HepG2 (cell line): Measurements from ENCODE around the gene NAGK. TPM values are rescaled to one million over a fixed set of nuclear protein-coding genes. Genes with fewer than 3 reads are reported as not detected.

Experiments used
- AHR ChIP-seq: IDR thresholded peaks from 2 replicates; pipeline ENCODE4 v1.6.1; 2018; ENCODE audit warnings: missing genetic modification reagents, missing compliant biosample characterization
- LCORL ChIP-seq, 2 experiments: fragments of 450-650 bp in 1 of 2; sonication (generic) in 1 of 2; formaldehyde crosslinking in 1 of 2; IDR thresholded peaks; 2 replicates each; pipeline versions ENCODE4 v1.5.0 to v1.6.1; 2017 to 2020; ENCODE audit warnings: antibody characterized with exemption in 1 of 2, missing genetic modification reagents in 1 of 2
- PHB2 ChIP-seq: fragments of 450-650 bp; IDR thresholded peaks from 2 replicates; pipeline ENCODE4 v1.6.1; 2018; ENCODE audit not compliant: partially characterized antibody
- SOX6 ChIP-seq, 2 experiments: fragments of 450-650 bp in 1 of 2; sonication (generic) in 1 of 2; formaldehyde crosslinking in 1 of 2; IDR thresholded peaks; 2 replicates each; pipeline versions ENCODE4 v1.4.0 to v1.6.1; 2017 to 2020; ENCODE audit warnings: antibody characterized with exemption in 1 of 2, mild to moderate bottlenecking in 1 of 2, missing genetic modification reagents in 1 of 2
- SRSF1 ChIP-seq: fragments of 200-400 bp; formaldehyde crosslinking; optimal IDR thresholded peaks from 2 replicates; pipeline ENCODE3; 2017; ENCODE audit warnings: mild to moderate bottlenecking, low read depth, low read length, moderate library complexity
- SRSF9 ChIP-seq: fragments of 200-400 bp; formaldehyde crosslinking; IDR thresholded peaks from 2 replicates; pipeline ENCODE4 v1.6.1; 2018; ENCODE audit warnings: borderline replicate concordance, mild to moderate bottlenecking, low read depth, low read length; ENCODE audit not compliant: insufficient read depth, poor library complexity, severe bottlenecking
- TEAD2 ChIP-seq: sonication (generic); formaldehyde crosslinking; IDR thresholded peaks from 2 replicates; pipeline ENCODE4 v1.9.0; 2021; ENCODE audit warnings: missing genetic modification reagents
- TGIF2 ChIP-seq: IDR thresholded peaks from 2 replicates; pipeline ENCODE4 v1.6.1; 2016; ENCODE audit warnings: control low read depth, missing compliant biosample characterization
- ZBTB7A ChIP-seq: sonication (generic); formaldehyde crosslinking; IDR thresholded peaks from 2 replicates; pipeline ENCODE4 v1.8.0; 2022; ENCODE audit warnings: mild to moderate bottlenecking, missing genetic modification reagents
- ZNF451 ChIP-seq: sonication (generic); formaldehyde crosslinking; IDR thresholded peaks from 2 replicates; pipeline ENCODE4 v1.5.0; 2020; ENCODE audit warnings: mild to moderate bottlenecking, missing genetic modification reagents
- ZNF468 ChIP-seq: sonication (generic); formaldehyde crosslinking; IDR thresholded peaks from 2 replicates; pipeline ENCODE4 v1.8.0; 2022; ENCODE audit warnings: mild to moderate bottlenecking, moderate library complexity, missing genetic modification reagents
- ZNF619 ChIP-seq: sonication (generic); formaldehyde crosslinking; IDR thresholded peaks from 2 replicates; pipeline ENCODE4 v1.4.0; 2020; ENCODE audit warnings: mild to moderate bottlenecking, missing genetic modification reagents
- ZNF629 ChIP-seq: sonication (generic); formaldehyde crosslinking; conservative IDR thresholded peaks from 2 replicates; pipeline ENCODE4 v1.5.0; 2020; ENCODE audit warnings: missing genetic modification reagents
- ZNF644 ChIP-seq: IDR thresholded peaks from 2 replicates; pipeline ENCODE4 v1.6.1; 2016; ENCODE audit warnings: low read depth
- ZNF674 ChIP-seq: sonication (generic); formaldehyde crosslinking; IDR thresholded peaks from 2 replicates; pipeline ENCODE4 v1.5.0; 2020; ENCODE audit warnings: low read depth, mild to moderate bottlenecking, missing genetic modification reagents
- ZNF746 ChIP-seq: sonication (generic); formaldehyde crosslinking; IDR thresholded peaks from 2 replicates; pipeline ENCODE4 v1.8.0; 2022; ENCODE audit warnings: mild to moderate bottlenecking, missing genetic modification reagents
- ZNF790 ChIP-seq: sonication (generic); formaldehyde crosslinking; IDR thresholded peaks from 2 replicates; pipeline ENCODE4 v1.8.0; 2022; ENCODE audit warnings: missing genetic modification reagents, mild to moderate bottlenecking, borderline replicate concordance
- ZSCAN31 ChIP-seq: sonication (generic); formaldehyde crosslinking; IDR thresholded peaks from 2 replicates; pipeline ENCODE4 v1.5.0; 2020; ENCODE audit warnings: low read depth, mild to moderate bottlenecking, missing genetic modification reagents
- polyA plus RNA-seq, 8 experiments: library from polyadenylated mRNA; depleted of rRNA in 3 of 8; stranded (reverse) in 7 of 8; unstranded in 1 of 8; fragments of >200 nt; fragmentation: Illumina TruSeq in 4 of 8; extraction: Trizol in 4 of 8; gene quantifications; 2 replicates each; pipeline versions ENCODE4 v1.2.1 to v1.2.3, GENCODE V29; 2011 to 2016; ENCODE audit warnings: low read depth in 4 of 8, missing spikeins in 1 of 8, mixed read lengths in 1 of 8; ENCODE audit not compliant: insufficient read depth in 1 of 8
- total RNA-seq, 5 experiments: library from RNA; depleted of rRNA; stranded (reverse); fragments of >200 nt; fragmentation: Illumina TruSeq; extraction: Trizol; gene quantifications; 2 replicates each; pipeline ENCODE4 v1.2.3, GENCODE V29; 2016; ENCODE audit warnings: low read depth in 1 of 5
- TF ChIP-seq, protein P1 (sequence below): IDR thresholded peaks from 2 replicates; pipeline ENCODE4 v1.6.1; 2012; ENCODE audit warnings: low read depth, low read length, improper control_type of control experiment
- TF ChIP-seq, protein P2 (sequence below): sonication (generic); formaldehyde crosslinking; IDR thresholded peaks from 2 replicates; pipeline ENCODE4 v1.4.0; 2020; ENCODE audit warnings: mild to moderate bottlenecking, low read depth, missing genetic modification reagents
- TF ChIP-seq, protein P3 (sequence below): sonication (generic); formaldehyde crosslinking; IDR thresholded peaks from 2 replicates; pipeline ENCODE4 v1.5.0; 2020; ENCODE audit warnings: missing genetic modification reagents, mild to moderate bottlenecking, borderline replicate concordance
- TF ChIP-seq, protein P4 (sequence below): sonication (generic); formaldehyde crosslinking; IDR thresholded peaks from 2 replicates; pipeline ENCODE4 v1.4.0; 2020; ENCODE audit warnings: mild to moderate bottlenecking, missing genetic modification reagents

NAGK gene
- total and polyA plus RNA-seq, 2 of the 13 experiments (the other 11 are each of a cell fraction or from before 2014, with no cell fraction given) = 24.4 to 35.2 TPM

- TF ChIP-seq, protein P1, sequence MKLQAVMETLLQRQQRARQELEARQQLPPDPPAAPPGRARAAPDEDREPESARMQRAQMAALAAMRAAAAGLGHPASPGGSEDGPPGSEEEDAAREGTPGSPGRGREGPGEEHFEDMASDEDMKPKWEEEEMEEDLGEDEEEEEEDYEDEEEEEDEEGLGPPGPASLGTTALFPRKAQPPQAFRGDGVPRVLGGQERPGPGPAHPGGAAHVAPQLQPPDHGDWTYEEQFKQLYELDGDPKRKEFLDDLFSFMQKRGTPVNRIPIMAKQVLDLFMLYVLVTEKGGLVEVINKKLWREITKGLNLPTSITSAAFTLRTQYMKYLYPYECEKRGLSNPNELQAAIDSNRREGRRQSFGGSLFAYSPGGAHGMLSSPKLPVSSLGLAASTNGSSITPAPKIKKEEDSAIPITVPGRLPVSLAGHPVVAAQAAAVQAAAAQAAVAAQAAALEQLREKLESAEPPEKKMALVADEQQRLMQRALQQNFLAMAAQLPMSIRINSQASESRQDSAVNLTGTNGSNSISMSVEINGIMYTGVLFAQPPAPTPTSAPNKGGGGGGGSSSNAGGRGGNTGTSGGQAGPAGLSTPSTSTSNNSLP = peak; percentile 11; the same call in 1 of the 2 replicates
- no peak for TF ChIP-seq SRSF9
- peak; percentile 76; the same call in 1 of the 2 replicates for TF ChIP-seq ZBTB7A (CRISPR knock-in tag)
- peak; percentile 100 for TF ChIP-seq ZNF619 (CRISPR knock-in tag)
- no peak for TF ChIP-seq PHB2
- no peak for TF ChIP-seq SOX6 (IDR thresholded peaks at IDR 0.05)
- peak; percentile 83 for TF ChIP-seq SOX6 (CRISPR knock-in tag; IDR thresholded peaks at IDR 0.05)
- TF ChIP-seq, protein P2, sequence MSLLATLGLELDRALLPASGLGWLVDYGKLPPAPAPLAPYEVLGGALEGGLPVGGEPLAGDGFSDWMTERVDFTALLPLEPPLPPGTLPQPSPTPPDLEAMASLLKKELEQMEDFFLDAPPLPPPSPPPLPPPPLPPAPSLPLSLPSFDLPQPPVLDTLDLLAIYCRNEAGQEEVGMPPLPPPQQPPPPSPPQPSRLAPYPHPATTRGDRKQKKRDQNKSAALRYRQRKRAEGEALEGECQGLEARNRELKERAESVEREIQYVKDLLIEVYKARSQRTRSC (CRISPR knock-in tag) = peak; percentile 48; the same call in 1 of the 2 replicates
- peak; percentile 97 for TF ChIP-seq ZNF674 (CRISPR knock-in tag)
- peak; percentile 99 for TF ChIP-seq TGIF2 (CRISPR knock-in tag)
- peak; percentile 93 for TF ChIP-seq TEAD2 (CRISPR knock-in tag)
- TF ChIP-seq ZNF746 (CRISPR knock-in tag) = peak; percentile 66; the same call in 1 of the 2 replicates
- TF ChIP-seq ZNF644 = no peak
- peak; percentile 92; the same call in 1 of the 2 replicates for TF ChIP-seq ZNF790 (CRISPR knock-in tag)
- TF ChIP-seq ZNF629 = peak; percentile 52
- TF ChIP-seq ZNF468 (CRISPR knock-in tag) = peak; percentile 93
- TF ChIP-seq, protein P3, sequence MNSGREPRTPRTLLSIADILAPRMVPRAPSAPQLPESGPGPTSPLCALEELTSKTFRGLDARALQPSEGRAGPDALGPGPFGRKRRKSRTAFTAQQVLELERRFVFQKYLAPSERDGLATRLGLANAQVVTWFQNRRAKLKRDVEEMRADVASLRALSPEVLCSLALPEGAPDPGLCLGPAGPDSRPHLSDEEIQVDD (CRISPR knock-in tag) = peak; percentile 91; the same call in 1 of the 2 replicates
- TF ChIP-seq ZNF451 (CRISPR knock-in tag) = peak; percentile 85; the same call in 1 of the 2 replicates
- TF ChIP-seq LCORL (IDR thresholded peaks at IDR 0.05) = no peak
- TF ChIP-seq LCORL (CRISPR knock-in tag; IDR thresholded peaks at IDR 0.05) = no peak; the same call in none of the 2 replicates
- peak; percentile 94 for TF ChIP-seq AHR (CRISPR knock-in tag)
- peak; percentile 97 for TF ChIP-seq ZSCAN31
- peak; percentile 98 for TF ChIP-seq SRSF1
- TF ChIP-seq, protein P4, sequence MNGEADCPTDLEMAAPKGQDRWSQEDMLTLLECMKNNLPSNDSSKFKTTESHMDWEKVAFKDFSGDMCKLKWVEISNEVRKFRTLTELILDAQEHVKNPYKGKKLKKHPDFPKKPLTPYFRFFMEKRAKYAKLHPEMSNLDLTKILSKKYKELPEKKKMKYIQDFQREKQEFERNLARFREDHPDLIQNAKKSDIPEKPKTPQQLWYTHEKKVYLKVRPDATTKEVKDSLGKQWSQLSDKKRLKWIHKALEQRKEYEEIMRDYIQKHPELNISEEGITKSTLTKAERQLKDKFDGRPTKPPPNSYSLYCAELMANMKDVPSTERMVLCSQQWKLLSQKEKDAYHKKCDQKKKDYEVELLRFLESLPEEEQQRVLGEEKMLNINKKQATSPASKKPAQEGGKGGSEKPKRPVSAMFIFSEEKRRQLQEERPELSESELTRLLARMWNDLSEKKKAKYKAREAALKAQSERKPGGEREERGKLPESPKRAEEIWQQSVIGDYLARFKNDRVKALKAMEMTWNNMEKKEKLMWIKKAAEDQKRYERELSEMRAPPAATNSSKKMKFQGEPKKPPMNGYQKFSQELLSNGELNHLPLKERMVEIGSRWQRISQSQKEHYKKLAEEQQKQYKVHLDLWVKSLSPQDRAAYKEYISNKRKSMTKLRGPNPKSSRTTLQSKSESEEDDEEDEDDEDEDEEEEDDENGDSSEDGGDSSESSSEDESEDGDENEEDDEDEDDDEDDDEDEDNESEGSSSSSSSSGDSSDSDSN (CRISPR knock-in tag) = peak; percentile 89
Measured at GRCh38 chr2:71068218-71069035, at the start of gene NAGK (continued).
